Measurements from ENCODE around the gene PCMTD2. TPM values are rescaled to one million over a fixed set of nuclear protein-coding genes. Genes with fewer than 3 reads are reported as not detected.

Gene PCMTD2
- total and polyA plus RNA-seq, 2 donors from 2014 or later = 25.0 to 53.8 TPM

DNA sequence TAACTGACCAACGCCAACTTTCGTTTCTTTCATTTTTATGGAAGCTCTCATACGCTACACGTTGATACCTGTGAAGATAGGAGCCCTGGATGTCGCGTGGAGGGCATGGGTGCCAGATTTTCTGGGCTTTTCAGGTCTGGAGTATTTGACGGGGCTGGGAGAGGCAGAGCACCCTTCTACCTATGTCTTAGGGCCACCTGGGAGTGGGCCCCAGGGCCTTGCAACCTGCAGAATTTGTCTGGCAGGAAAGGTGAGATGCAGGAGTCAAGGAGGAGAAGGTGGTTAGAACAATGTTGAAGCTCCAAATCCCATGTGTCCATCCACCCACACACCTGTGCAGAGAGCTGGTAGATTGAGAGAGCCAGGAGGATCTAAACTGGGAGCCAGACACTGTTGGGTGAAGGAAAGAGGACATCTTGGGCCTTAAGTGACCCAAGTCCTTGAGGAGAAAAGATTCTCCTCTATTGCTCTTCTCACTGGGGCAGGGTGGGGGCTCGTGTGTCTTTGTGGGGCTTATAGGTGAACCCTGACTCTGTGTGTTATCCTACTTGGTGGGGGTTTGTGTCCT is 27.4 kb upstream of the PCMTD2 start:
- TF ChIP-seq, protein P1, sequence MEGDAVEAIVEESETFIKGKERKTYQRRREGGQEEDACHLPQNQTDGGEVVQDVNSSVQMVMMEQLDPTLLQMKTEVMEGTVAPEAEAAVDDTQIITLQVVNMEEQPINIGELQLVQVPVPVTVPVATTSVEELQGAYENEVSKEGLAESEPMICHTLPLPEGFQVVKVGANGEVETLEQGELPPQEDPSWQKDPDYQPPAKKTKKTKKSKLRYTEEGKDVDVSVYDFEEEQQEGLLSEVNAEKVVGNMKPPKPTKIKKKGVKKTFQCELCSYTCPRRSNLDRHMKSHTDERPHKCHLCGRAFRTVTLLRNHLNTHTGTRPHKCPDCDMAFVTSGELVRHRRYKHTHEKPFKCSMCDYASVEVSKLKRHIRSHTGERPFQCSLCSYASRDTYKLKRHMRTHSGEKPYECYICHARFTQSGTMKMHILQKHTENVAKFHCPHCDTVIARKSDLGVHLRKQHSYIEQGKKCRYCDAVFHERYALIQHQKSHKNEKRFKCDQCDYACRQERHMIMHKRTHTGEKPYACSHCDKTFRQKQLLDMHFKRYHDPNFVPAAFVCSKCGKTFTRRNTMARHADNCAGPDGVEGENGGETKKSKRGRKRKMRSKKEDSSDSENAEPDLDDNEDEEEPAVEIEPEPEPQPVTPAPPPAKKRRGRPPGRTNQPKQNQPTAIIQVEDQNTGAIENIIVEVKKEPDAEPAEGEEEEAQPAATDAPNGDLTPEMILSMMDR (IDR thresholded peaks at IDR 0.05; ENCODE audit: borderline replicate concordance, extremely low read depth, insufficient read depth) = no peak
- Histone ChIP-seq H3K27ac (ENCODE audit: low read depth in 2 of 2, low read length in 2 of 2) (no peak overlapping the region), H3K27me3 (ENCODE audit: control insufficient read depth, insufficient read depth, low read length) (no peaks in the 10 kb centered on the region), H3K9ac (ENCODE audit: low read length in 3 of 3) (no peak overlapping the region), H3K9me3 (ENCODE audit: control insufficient read depth in 2 of 3, insufficient read depth in 1 of 3, low read length in 3 of 3) (no peaks in the 10 kb centered on the region), H3K4me1 (ENCODE audit: control insufficient read depth in 2 of 3, insufficient read depth in 2 of 3, low read depth in 1 of 3, low read length in 3 of 3) (peaks cover 0 to 11% (median 0%) of the 10 kb centered on the region in 3 donors), H3K4me3 (ENCODE audit: low read length in 3 of 3) (no peak overlapping the region), H3K36me3 (ENCODE audit: control insufficient read depth in 2 of 3, insufficient read depth in 3 of 3, low read length in 3 of 3) (no peaks in the 10 kb centered on the region)
- FAIRE-seq = no peak
- DNase-seq = peak in 1 of 5 donors; percentile 29
- intact Hi-C loops (cut with DNase I) = no loop called here

DNA sequence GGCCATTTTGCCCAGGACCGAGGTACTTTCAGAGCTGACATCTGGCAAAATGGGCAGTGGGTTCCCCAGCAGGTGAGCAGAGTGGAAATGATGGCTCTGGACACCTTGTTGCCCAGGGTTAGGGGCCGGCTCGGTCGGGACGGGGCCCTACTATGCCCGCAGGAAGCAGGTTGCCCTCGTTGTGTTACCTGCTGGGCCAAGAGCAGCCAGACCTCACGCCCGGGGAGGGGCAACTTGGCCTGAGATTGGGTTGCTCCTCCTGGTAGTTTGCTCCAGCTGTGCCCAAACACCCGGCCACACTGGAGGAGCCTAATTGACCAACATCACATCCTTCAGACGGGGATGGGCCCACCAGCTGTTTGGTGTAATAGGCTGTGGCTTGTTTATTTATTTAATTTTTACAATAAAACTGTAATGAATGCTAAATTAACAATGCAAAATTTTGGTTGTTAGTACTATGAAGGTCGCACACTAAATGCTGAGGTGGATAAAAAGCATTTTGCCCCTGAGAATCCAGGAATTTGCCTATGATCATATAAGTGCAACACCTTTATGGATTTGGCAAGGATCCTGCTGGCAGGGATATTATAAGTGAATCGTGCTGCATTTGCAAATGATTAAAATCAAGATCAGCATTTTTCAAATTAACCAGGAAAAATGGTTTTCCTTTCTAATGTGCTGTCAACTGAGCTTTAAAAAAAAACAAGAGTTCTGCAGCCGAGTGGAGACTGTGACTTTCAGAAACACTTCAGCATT is 26.6 kb upstream of the PCMTD2 start:
- no peak overlapping the region for H3K27ac ChIP-seq (ENCODE audit: low read depth in 2 of 2, low read length in 2 of 2)
- H3K9me3 ChIP-seq (ENCODE audit: control insufficient read depth in 2 of 3, insufficient read depth in 1 of 3, low read length in 3 of 3) = no peaks in the 10 kb centered on the region
- H3K4me1 ChIP-seq (ENCODE audit: control insufficient read depth in 2 of 3, insufficient read depth in 2 of 3, low read depth in 1 of 3, low read length in 3 of 3) = peaks cover 0 to 3% (median 0%) of the 10 kb centered on the region in 3 donors
- intact Hi-C loops (cut with DNase I) = no loop called here
- DNase-seq = peak in 1 of 5 donors; percentile 64
- no peak overlapping the region for H3K4me3 ChIP-seq (ENCODE audit: low read length in 3 of 3)
- no peak for FAIRE-seq
- H3K9ac ChIP-seq (ENCODE audit: low read length in 3 of 3) = no peak overlapping the region
- TF ChIP-seq, protein P1 (IDR thresholded peaks at IDR 0.05; ENCODE audit: borderline replicate concordance, extremely low read depth, insufficient read depth) = no peak
- no peaks in the 10 kb centered on the region for H3K36me3 ChIP-seq (ENCODE audit: control insufficient read depth in 2 of 3, insufficient read depth in 3 of 3, low read length in 3 of 3)
- H3K27me3 ChIP-seq (ENCODE audit: control insufficient read depth, insufficient read depth, low read length) = no peaks in the 10 kb centered on the region

GRCh38 chr20:64229507-64230061 is 26.0 kb upstream of the PCMTD2 start:
- peak in 2 of 5 donors; percentile 14 to 32 for DNase-seq
- no peak for FAIRE-seq
- Histone ChIP-seq H3K9me3 (ENCODE audit: control insufficient read depth in 2 of 3, insufficient read depth in 1 of 3, low read length in 3 of 3) (no peaks in the 10 kb centered on the region), H3K4me1 (ENCODE audit: control insufficient read depth in 2 of 3, insufficient read depth in 2 of 3, low read depth in 1 of 3, low read length in 3 of 3) (no peaks in the 10 kb centered on the region), H3K27me3 (ENCODE audit: control insufficient read depth, insufficient read depth, low read length) (no peaks in the 10 kb centered on the region), H3K27ac (ENCODE audit: low read depth in 2 of 2, low read length in 2 of 2) (no peak overlapping the region), H3K4me3 (ENCODE audit: low read length in 3 of 3) (no peak overlapping the region), H3K9ac (ENCODE audit: low read length in 3 of 3) (no peak overlapping the region), H3K36me3 (ENCODE audit: control insufficient read depth in 2 of 3, insufficient read depth in 3 of 3, low read length in 3 of 3) (no peaks in the 10 kb centered on the region)
- TF ChIP-seq, protein P1 (IDR thresholded peaks at IDR 0.05; ENCODE audit: borderline replicate concordance, extremely low read depth, insufficient read depth) = no peak
- intact Hi-C loops (cut with DNase I) = no loop called here

Measured in kidney (tissue), 14 donors.